Panc1 (cell line): Measurements from ENCODE around the gene TTLL10. TPM values are rescaled to one million over a fixed set of nuclear protein-coding genes. Genes with fewer than 3 reads are reported as not detected.
"Not testable (repeated sequence)": the region's sequence is repeated elsewhere in the genome, so short reads cannot be mapped to it uniquely, and the experiment has no call there.

Experiments used
- ATAC-seq: fragments of 200-7000 bp; cut with Tn5 transposase; 2 replicates; pipeline ENCODE4 v1.9.1; 2020; ENCODE audit warnings: mild to moderate bottlenecking, moderate library complexity
- BruUV-seq: library from RNA; stranded (reverse); fragments of 400-500 nt; replicated peaks from 2 replicates; lab custom pipeline; 2021; lab: Mats Ljungman, UMichigan
- CTCF ChIA-PET: fragments of 300-600 bp; sonication (Branson Sonifier 250); formaldehyde crosslinking; loops from one replicate; lab custom pipeline; 2022; ENCODE audit warnings: antibody characterized with exemption; lab: Charles Lee
- POLR2A ChIA-PET: fragments of 300-600 bp; sonication (Branson Sonifier 250); formaldehyde crosslinking; loops from one replicate; lab custom pipeline; 2022; ENCODE audit warnings: antibody characterized with exemption; lab: Charles Lee
- DNase-seq: peaks from one replicate; pipeline ENCODE4 v3.0.0-alpha.2; 2010; ENCODE audit warnings: low read depth, low spot score
- H3K27ac ChIP-seq: 2 replicates; pipeline ENCODE4 v1.5.1; 2011; ENCODE audit warnings: mild to moderate bottlenecking, low read length, inconsistent platforms
- H3K27me3 ChIP-seq: fragments of 200-500 bp; sonication (Bioruptor generic); 2 replicates; pipeline ENCODE4 v1.6.0; 2014; ENCODE audit warnings: low read length, inconsistent platforms; ENCODE audit not compliant: control insufficient read depth, insufficient read depth
- H3K36me3 ChIP-seq: fragments of 200-500 bp; sonication (Bioruptor generic); 2 replicates; pipeline ENCODE4 v1.5.1; 2014; ENCODE audit warnings: inconsistent platforms, mild to moderate bottlenecking, low read length, moderate library complexity; ENCODE audit not compliant: control insufficient read depth, insufficient read depth
- H3K4me1 ChIP-seq: 2 replicates; pipeline ENCODE4 v1.5.1; 2011; ENCODE audit warnings: inconsistent platforms, mild to moderate bottlenecking, low read length, moderate library complexity; ENCODE audit not compliant: control insufficient read depth, insufficient read depth
- H3K4me3 ChIP-seq, 2 experiments: 2 replicates each; pipeline ENCODE4 v1.5.1; 2011 to 2012; ENCODE audit warnings: low read depth in 2 of 2, low read length in 2 of 2, mild to moderate bottlenecking in 2 of 2, inconsistent platforms in 1 of 2, moderate library complexity in 1 of 2
- H3K9me3 ChIP-seq: fragments of 200-500 bp; sonication (Bioruptor generic); 2 replicates; pipeline ENCODE4 v1.5.1; 2014; ENCODE audit warnings: low read depth, mild to moderate bottlenecking, inconsistent platforms, low read length, moderate library complexity; ENCODE audit not compliant: control insufficient read depth, insufficient read depth
- POLR2AphosphoS5 ChIP-seq: IDR thresholded peaks from 2 replicates; pipeline ENCODE4 v1.6.1; 2012; ENCODE audit warnings: mild to moderate bottlenecking, low read depth, low read length, moderate library complexity
- in situ Hi-C: cut with HindIII; loops from 2 replicates; pipeline ENCODE4 v1.10.0; 2016; ENCODE audit warnings: low sequenced_read_pairs, low pct_unique_long_range_greater_than_20kb
- intact Hi-C: fragments of 100-400 bp; cut with micrococcal nuclease; formaldehyde crosslinking; loops from one replicate; pipeline ENCODE4 v1.10.0; 2022; ENCODE audit not compliant: unreplicated experiment
- total RNA-seq: library from RNA; stranded (reverse); gene quantifications from one replicate; pipeline ENCODE4 v1.2.1, GENCODE V29; 2021; ENCODE audit not compliant: unreplicated experiment
- TF ChIP-seq, protein P1 (sequence below): fragments of 450-650 bp; IDR thresholded peaks from 2 replicates; pipeline ENCODE4 v1.5.1; 2017; ENCODE audit warnings: mild to moderate bottlenecking

Gene TTLL10
- total RNA-seq, 1 experiment from 2014 or later = not detected

DNA sequence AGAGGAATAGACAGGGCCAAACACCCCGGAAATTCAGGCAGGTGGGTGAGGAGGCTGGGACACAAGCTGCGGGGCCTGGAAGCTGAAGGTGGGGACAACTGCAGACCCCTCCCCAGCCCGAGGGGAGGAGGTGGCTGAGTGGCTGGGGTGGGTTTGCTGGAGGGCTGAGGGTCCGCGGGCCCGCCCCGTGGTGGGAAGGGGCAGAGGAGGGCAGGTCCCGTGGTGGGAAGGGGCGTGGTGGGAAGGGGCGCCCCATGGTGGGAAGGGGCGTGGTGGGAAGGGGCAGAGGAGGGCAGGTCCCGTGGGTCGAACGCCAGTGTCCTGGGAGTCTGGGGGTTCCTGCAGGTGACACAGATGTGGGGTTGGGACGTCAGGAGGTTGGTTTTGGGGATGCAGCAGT, 24.3 kb upstream of the TTLL10 start:
- H3K4me3 ChIP-seq = no peak overlapping the region
- intact Hi-C loops = no loop called here
- H3K27me3 ChIP-seq = no peaks in the 10 kb centered on the region
- CTCF ChIA-PET = no interaction called here
- in situ Hi-C loops = no loop called here
- no peaks in the 10 kb centered on the region for H3K9me3 ChIP-seq
- no peaks in the 10 kb centered on the region for H3K4me1 ChIP-seq
- POLR2A ChIA-PET = no interaction called here
- no peak for TF ChIP-seq POLR2AphosphoS5
- H3K27ac ChIP-seq = no peak overlapping the region
- BruUV-seq = no TSS peak
- DNase-seq (no peak), ATAC-seq (no peak)
- no peaks in the 10 kb centered on the region for H3K36me3 ChIP-seq

DNA sequence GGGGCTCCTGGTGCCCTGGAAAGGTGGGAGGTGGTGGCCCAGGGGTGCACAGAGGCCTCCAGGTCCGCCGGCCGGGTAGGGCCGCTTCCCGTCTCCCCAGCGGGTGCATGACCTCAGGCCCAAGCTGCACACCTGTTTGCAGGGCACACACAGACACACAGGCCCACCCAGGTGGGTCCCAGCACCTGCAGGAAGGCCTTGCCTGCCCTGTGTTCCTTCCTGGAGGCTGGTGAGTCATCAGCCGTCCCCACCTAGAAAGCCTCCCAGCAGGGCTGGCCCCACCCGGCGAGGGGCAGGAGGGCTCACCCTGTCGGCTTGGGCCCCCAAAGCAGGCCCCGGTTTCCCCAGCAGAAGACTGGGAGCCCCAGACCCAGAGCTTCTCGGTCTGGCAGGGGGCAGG, 23.6 kb upstream of the TTLL10 start:
- no TSS peak for BruUV-seq
- intact Hi-C loops (no loop called here), in situ Hi-C loops (no loop called here)
- no peaks in the 10 kb centered on the region for H3K36me3 ChIP-seq
- no peak for TF ChIP-seq POLR2AphosphoS5
- ATAC-seq (no peak), DNase-seq (no peak)
- ChIA-PET POLR2A (no interaction called here), CTCF (no interaction called here)
- no peaks in the 10 kb centered on the region for H3K27me3 ChIP-seq
- no peaks in the 10 kb centered on the region for H3K9me3 ChIP-seq
- no peaks in the 10 kb centered on the region for H3K4me1 ChIP-seq
- no peak overlapping the region for H3K4me3 ChIP-seq
- no peak overlapping the region for H3K27ac ChIP-seq

DNA sequence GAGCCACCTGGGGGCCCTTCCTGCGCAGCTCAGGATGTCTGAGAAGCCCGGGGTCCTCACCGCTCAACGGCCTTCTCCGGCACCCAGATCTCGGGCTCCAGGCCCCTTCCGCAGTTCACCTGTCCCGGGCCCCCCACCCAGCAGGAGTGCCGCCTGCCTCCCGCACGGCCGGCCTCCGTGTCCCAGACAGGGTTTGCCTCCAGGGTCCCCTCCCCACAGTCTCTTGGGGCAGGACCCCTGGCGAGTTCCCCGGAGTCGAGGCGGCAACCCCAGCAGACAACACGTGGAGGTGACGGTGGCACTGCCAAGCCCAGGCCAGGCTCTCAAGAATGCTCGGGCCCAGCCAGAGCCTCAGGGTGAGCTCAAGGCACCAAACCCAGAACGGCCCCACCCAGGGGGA, 22.4 kb upstream of the TTLL10 start:
- no peak for DNase-seq
- ChIA-PET CTCF (no interaction called here), POLR2A (no interaction called here)
- BruUV-seq = no TSS peak
- Histone ChIP-seq H3K27me3 (no peaks in the 10 kb centered on the region), H3K9me3 (no peaks in the 10 kb centered on the region), H3K4me3 (no peak overlapping the region), H3K4me1 (no peaks in the 10 kb centered on the region), H3K27ac (no peak overlapping the region), H3K36me3 (no peaks in the 10 kb centered on the region)
- no peak for ATAC-seq
- TF ChIP-seq POLR2AphosphoS5 = no peak
- TF ChIP-seq, protein P1, sequence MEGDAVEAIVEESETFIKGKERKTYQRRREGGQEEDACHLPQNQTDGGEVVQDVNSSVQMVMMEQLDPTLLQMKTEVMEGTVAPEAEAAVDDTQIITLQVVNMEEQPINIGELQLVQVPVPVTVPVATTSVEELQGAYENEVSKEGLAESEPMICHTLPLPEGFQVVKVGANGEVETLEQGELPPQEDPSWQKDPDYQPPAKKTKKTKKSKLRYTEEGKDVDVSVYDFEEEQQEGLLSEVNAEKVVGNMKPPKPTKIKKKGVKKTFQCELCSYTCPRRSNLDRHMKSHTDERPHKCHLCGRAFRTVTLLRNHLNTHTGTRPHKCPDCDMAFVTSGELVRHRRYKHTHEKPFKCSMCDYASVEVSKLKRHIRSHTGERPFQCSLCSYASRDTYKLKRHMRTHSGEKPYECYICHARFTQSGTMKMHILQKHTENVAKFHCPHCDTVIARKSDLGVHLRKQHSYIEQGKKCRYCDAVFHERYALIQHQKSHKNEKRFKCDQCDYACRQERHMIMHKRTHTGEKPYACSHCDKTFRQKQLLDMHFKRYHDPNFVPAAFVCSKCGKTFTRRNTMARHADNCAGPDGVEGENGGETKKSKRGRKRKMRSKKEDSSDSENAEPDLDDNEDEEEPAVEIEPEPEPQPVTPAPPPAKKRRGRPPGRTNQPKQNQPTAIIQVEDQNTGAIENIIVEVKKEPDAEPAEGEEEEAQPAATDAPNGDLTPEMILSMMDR = no peak
- intact Hi-C loops = no loop called here
- in situ Hi-C loops = no loop called here

DNA sequence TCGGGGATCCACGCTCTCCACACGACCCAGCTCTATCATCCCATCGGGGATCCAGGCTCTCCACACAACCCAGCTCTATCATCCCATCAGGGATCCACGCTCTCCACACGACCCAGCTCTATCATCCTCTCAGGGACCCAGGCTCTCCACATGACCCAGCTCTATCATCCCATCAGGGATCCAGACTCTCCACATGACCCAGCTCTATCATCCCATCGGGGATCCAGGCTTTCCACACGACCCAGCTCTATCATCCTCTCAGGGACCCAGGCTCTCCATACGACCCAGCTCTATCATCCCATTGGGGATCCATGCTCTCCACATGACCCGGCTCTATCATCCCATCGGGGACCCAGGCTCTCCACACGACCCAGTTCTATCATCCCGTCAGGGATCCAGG, 21.2 kb upstream of the TTLL10 start:
- DNase-seq, H3K9me3 ChIP-seq, CTCF ChIA-PET, in situ Hi-C loops, POLR2A ChIA-PET, H3K4me1 ChIP-seq, H3K27ac ChIP-seq, intact Hi-C loops, ATAC-seq, H3K4me3 ChIP-seq, H3K36me3 ChIP-seq, BruUV-seq, H3K27me3 ChIP-seq: not testable (repeated sequence)

DNA sequence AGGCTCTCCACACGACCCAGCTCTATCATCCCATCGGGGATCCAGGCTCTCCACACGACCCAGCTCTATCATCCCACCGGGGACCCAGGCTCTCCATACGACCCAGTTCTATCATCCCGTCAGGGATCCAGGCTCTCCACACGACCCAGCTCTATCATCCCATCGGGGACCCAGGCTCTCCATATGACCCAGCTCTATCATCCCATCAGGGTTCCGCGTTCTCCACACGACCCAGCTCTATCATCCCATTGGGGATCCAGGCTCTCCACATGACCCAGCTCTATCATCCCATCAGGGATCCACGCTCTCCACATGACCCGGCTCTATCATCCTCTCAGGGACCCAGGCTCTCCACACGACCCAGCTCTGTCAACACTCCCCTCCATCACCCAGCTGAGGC, 20.5 kb upstream of the TTLL10 start:
- H3K27me3 ChIP-seq, POLR2A ChIA-PET, H3K4me1 ChIP-seq, in situ Hi-C loops, H3K36me3 ChIP-seq, intact Hi-C loops, H3K27ac ChIP-seq, ATAC-seq, DNase-seq, H3K9me3 ChIP-seq, H3K4me3 ChIP-seq, CTCF ChIA-PET, BruUV-seq: not testable (repeated sequence)
